Stomach (tissue), 4 donors: ENCODE results near the gene PKDCC.

Source experiments
- EP300 ChIP-seq: sonication (generic); formaldehyde crosslinking; IDR thresholded peaks from one replicate; pipeline ENCODE4 v1.6.1; 2017; ENCODE audit warnings: antibody characterized with exemption
- POLR2A ChIP-seq, 4 donors: fragments of 450-650 bp; IDR thresholded peaks; one replicate each; pipeline ENCODE4 v1.6.1; 2016; ENCODE audit warnings: antibody characterized with exemption in 4 of 4, control low read depth in 2 of 4, mild to moderate bottlenecking in 1 of 4, moderate library complexity in 1 of 4
- POLR2AphosphoS5 ChIP-seq, 3 donors: sonication (generic); formaldehyde crosslinking; IDR thresholded peaks; one replicate each; pipeline ENCODE4 v1.6.1; 2016; ENCODE audit warnings: antibody characterized with exemption in 3 of 3
- TF ChIP-seq, protein P1 (sequence below), 7 experiments: fragments of 450-650 bp in 4 of 7; fragments of 200-600 bp in 3 of 7; sonication (generic) in 3 of 7; IDR thresholded peaks; one replicate each; pipeline ENCODE4 v1.5.1; 2016 to 2019; ENCODE audit warnings: antibody characterized with exemption in 7 of 7, control low read depth in 2 of 7, mild to moderate bottlenecking in 1 of 7

DNA sequence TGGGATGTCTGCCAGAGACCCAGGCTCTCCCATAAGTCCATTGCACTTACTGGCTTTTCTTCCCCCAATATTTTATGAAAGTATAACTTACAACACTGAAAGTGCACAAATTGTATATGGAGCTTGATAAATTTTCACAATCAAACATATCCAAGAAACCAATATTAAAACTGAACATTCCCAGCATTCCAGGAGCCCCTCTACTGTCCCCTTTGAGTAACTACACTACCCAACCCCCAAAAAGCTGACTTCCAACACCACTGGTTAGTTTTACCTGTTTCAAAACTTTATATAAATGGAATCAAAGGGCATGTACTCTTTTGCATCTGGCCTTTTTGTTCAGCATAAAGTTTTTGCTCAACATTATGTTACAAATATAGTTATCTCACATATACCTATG, 35.2 kb upstream of the PKDCC start:
- TF ChIP-seq, protein P1, sequence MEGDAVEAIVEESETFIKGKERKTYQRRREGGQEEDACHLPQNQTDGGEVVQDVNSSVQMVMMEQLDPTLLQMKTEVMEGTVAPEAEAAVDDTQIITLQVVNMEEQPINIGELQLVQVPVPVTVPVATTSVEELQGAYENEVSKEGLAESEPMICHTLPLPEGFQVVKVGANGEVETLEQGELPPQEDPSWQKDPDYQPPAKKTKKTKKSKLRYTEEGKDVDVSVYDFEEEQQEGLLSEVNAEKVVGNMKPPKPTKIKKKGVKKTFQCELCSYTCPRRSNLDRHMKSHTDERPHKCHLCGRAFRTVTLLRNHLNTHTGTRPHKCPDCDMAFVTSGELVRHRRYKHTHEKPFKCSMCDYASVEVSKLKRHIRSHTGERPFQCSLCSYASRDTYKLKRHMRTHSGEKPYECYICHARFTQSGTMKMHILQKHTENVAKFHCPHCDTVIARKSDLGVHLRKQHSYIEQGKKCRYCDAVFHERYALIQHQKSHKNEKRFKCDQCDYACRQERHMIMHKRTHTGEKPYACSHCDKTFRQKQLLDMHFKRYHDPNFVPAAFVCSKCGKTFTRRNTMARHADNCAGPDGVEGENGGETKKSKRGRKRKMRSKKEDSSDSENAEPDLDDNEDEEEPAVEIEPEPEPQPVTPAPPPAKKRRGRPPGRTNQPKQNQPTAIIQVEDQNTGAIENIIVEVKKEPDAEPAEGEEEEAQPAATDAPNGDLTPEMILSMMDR (IDR thresholded peaks at IDR 0.05): no peak
- no peak for TF ChIP-seq EP300
- no peak for TF ChIP-seq POLR2A (IDR thresholded peaks at IDR 0.05)
- no peak for TF ChIP-seq POLR2AphosphoS5 (IDR thresholded peaks at IDR 0.05)
